Right atrium auricular region (tissue), 2 donors: Measurements from ENCODE around the gene CCNY. TPM values are rescaled to one million over a fixed set of nuclear protein-coding genes. Genes with fewer than 3 reads are reported as not detected.
"Not testable (repeated sequence)": the region's sequence is repeated elsewhere in the genome, so short reads cannot be mapped to it uniquely, and the experiment has no call there.

Experiments
- DNase-seq: peaks from one replicate; pipeline ENCODE4 v3.0.0-alpha.2; 2019; ENCODE audit warnings: low spot score
- H3K27ac ChIP-seq, 2 donors: fragments of 200-600 bp; sonication (generic); 1 replicate in 1 of 2; 2 replicates in 1 of 2; pipeline ENCODE4 v1.5.1; 2016 to 2019
- H3K27me3 ChIP-seq, 2 donors: fragments of 200-600 bp; sonication (generic); one replicate each; pipeline versions ENCODE4 v1.5.1 to v1.6.0; 2017 to 2019
- H3K36me3 ChIP-seq: fragments of 200-600 bp; sonication (generic); one replicate; pipeline ENCODE4 v1.5.1; 2016
- H3K4me1 ChIP-seq, 2 donors: fragments of 200-600 bp; sonication (generic); one replicate each; pipeline versions ENCODE4 v1.5.1 to v1.6.0; 2017 to 2019
- H3K4me3 ChIP-seq, 2 donors: fragments of 200-600 bp; sonication (generic); 1 replicate in 1 of 2; 2 replicates in 1 of 2; pipeline ENCODE4 v1.5.1; 2017 to 2019; ENCODE audit warnings: mild to moderate bottlenecking in 1 of 2, moderate library complexity in 1 of 2
- H3K9me3 ChIP-seq, 2 donors: fragments of 200-600 bp; sonication (generic); one replicate each; pipeline ENCODE4 v1.5.1; 2019
- CTCF ChIP-seq, 2 donors: fragments of 200-600 bp; sonication (generic); IDR thresholded peaks; one replicate each; pipeline ENCODE4 v1.5.1; 2019; ENCODE audit warnings: antibody characterized with exemption in 2 of 2
- total RNA-seq, 2 donors: library from RNA; depleted of rRNA; stranded (reverse); fragments of >200 nt; gene quantifications; one replicate each; pipeline ENCODE4 v1.1.0, GENCODE V29; 2016

The CCNY gene
- total RNA-seq, 2 donors from 2014 or later, result 35.6 to 58.1 TPM

- TF ChIP-seq CTCF (IDR thresholded peaks at IDR 0.05), result no peak
- no peak for DNase-seq
- H3K27me3 ChIP-seq, result no peaks in the 10 kb centered on the region
- no peaks in the 10 kb centered on the region for H3K4me1 ChIP-seq
- H3K9me3 ChIP-seq, result no peaks in the 10 kb centered on the region
- no peaks in the 10 kb centered on the region for H3K36me3 ChIP-seq
- no peak overlapping the region for H3K27ac ChIP-seq
- no peak overlapping the region for H3K4me3 ChIP-seq
These were observed 31.7 kb upstream of the CCNY start for GRCh38 chr10:35304649-35305048.

- no peak for TF ChIP-seq CTCF (IDR thresholded peaks at IDR 0.05)
- no peaks in the 10 kb centered on the region for H3K27me3 ChIP-seq
- H3K27ac ChIP-seq, result no peak overlapping the region
- no peak for DNase-seq
- no peaks in the 10 kb centered on the region for H3K36me3 ChIP-seq
- H3K4me3 ChIP-seq, result no peak overlapping the region
- no peaks in the 10 kb centered on the region for H3K9me3 ChIP-seq
- no peaks in the 10 kb centered on the region for H3K4me1 ChIP-seq
These were observed 29.5 kb upstream of the CCNY start for GRCh38 chr10:35306852-35307251.

GRCh38 chr10:35307297-35307696 is 29.0 kb upstream of the CCNY start:
- Histone ChIP-seq H3K27ac (no peak overlapping the region), H3K4me3 (no peak overlapping the region), H3K9me3 (no peaks in the 10 kb centered on the region), H3K36me3 (no peaks in the 10 kb centered on the region), H3K27me3 (no peaks in the 10 kb centered on the region), H3K4me1 (no peaks in the 10 kb centered on the region)
- TF ChIP-seq CTCF (IDR thresholded peaks at IDR 0.05), result no peak
- no peak for DNase-seq

- H3K27ac ChIP-seq, result no peak overlapping the region
- no peak for DNase-seq
- H3K9me3 ChIP-seq, result no peaks in the 10 kb centered on the region
- no peaks in the 10 kb centered on the region for H3K27me3 ChIP-seq
- no peaks in the 10 kb centered on the region for H3K4me1 ChIP-seq
- H3K36me3 ChIP-seq, result no peaks in the 10 kb centered on the region
- no peak overlapping the region for H3K4me3 ChIP-seq
- no peak for TF ChIP-seq CTCF (IDR thresholded peaks at IDR 0.05)
These were observed 27.5 kb upstream of the CCNY start for GRCh38 chr10:35308809-35309208.

GRCh38 chr10:35314142-35314541 is 22.2 kb upstream of the CCNY start:
- not testable (repeated sequence) for H3K9me3 ChIP-seq, H3K4me1 ChIP-seq, H3K4me3 ChIP-seq, H3K27me3 ChIP-seq, DNase-seq, H3K36me3 ChIP-seq, H3K27ac ChIP-seq

- H3K4me3 ChIP-seq, DNase-seq, H3K4me1 ChIP-seq, H3K27me3 ChIP-seq, H3K9me3 ChIP-seq, H3K27ac ChIP-seq, H3K36me3 ChIP-seq: not testable (repeated sequence)
These were observed 21.1 kb upstream of the CCNY start for GRCh38 chr10:35315235-35315634.

GRCh38 chr10:35316218-35316967 is 19.9 kb upstream of the CCNY start:
- Histone ChIP-seq H3K27ac (no peak overlapping the region), H3K36me3 (peaks cover 7% of the 10 kb centered on the region), H3K4me1 (no peaks in the 10 kb centered on the region), H3K27me3 (no peaks in the 10 kb centered on the region), H3K9me3 (peaks cover 0 to 4% of the 10 kb centered on the region in 2 donors), H3K4me3 (no peak overlapping the region)
- TF ChIP-seq CTCF (IDR thresholded peaks at IDR 0.05), result no peak
- no peak for DNase-seq
